GM19193 (cell line): ENCODE measurements around the gene CLVS2.

ENCODE experiments used
- POLR2A ChIP-seq: IDR thresholded peaks from 4 replicates; pipeline ENCODE4 v1.6.1; 2011; ENCODE audit not compliant: insufficient read depth, insufficient read length; ENCODE audit errors: extremely low read depth

The CLVS2 gene, protein sequence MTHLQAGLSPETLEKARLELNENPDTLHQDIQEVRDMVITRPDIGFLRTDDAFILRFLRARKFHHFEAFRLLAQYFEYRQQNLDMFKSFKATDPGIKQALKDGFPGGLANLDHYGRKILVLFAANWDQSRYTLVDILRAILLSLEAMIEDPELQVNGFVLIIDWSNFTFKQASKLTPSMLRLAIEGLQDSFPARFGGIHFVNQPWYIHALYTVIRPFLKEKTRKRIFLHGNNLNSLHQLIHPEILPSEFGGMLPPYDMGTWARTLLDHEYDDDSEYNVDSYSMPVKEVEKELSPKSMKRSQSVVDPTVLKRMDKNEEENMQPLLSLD

DNA sequence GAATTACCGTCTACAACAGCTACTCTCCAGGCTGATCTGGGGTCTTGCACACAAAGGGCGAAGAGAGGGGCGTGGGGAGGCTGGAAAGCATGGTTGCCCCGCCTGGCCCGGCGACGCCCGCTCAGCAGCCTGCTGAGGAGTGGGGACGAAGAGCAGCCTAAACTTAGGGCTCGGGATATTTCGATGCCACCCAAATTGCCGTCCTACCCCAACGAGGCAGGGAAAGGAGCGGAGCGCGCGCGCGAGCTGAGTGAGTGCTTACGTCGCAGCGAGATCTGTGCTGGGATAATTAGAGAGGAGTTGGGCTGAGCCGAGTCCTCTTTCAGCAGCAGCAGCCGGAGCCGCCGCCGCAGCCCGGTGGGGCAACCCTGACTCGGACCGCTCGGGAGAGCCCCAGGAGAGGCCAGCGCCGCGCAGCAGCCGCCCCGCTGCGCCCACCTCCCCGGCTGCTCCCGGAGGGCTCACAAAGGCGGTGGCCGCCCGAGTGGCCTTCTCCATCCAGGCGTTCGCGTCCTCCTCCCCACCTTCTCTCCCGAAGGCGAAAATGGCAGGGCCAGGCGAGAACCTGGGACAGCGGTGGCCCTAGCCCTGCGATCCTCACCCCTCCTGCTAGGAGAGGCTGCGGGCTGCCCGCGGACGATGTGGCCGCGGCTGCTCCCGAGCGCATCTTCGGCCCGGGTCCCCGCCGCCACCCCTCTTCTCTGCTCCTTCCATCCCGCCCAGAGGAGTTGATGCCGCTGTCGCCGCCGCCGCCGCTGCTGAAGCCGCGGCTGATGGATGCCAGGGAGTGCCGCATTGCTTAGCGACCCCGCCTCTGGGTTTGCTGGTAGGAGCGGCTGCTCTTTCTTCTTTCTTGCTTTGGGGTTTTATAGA, at the start of gene CLVS2:
TSS of gene CLVS2 (plus strand) at position 315 of the 873 bp plus-strand sequence. CDS start 1,543 bp downstream, outside the sequence.
- no peak for TF ChIP-seq POLR2A

DNA sequence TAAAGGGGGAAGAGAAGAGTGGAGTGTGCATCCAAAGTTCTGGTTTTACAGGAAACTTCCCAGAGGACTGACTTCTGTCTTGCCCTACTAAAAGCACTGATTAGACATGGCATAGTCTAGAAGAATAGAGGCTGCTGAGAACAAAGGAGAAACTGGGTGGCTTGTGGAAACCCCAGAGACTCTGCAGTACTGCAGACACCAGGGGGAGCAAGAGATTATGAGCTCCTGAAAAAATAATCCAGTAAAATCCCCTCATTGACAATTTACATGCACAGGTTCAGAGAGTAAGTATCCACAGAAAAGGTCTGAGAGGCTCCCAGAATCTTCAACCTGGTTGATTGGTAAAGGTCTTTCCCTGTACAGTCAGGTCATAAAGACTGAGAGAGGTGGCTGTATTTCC, 48.7 kb upstream of the CLVS2 start:
- TF ChIP-seq POLR2A: no peak

DNA sequence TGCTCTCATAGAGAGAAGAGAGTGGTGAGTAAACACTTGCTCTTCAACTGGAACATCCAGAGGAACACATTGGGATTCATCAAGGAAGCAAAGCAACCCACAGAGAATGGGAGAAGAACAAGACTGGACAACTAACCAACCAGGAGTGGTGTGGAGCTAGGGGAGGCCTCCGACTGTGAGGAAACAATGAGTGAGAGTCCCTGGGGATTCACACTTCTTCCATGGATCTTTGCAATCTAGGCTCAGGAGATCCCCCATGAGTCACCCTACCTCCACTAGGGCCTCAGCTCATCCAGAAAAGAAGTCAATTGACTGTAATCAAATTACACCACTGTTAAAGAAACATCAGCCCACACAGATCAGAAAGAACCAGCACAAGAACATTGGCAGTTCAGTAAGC, 42.3 kb upstream of the CLVS2 start:
- no peak for TF ChIP-seq POLR2A

DNA sequence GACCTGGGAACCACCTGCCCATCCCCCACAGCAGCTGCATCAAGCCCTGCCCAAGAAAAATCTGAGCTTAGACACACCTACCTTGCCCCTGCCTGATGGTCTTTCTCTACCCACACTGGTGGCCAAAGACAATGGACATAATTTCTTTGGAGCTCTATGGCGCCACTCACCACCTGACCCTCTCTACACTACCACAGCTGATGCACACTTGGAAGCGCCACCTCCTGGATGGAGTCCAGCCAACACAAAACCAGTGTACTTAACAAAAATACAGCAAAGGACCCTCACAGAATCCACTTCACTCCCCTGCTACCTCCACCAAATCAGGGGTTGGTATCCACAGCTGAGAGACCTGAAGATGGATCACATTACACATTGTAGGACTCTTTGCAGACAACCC, 39.7 kb upstream of the CLVS2 start:
- no peak for TF ChIP-seq POLR2A

DNA sequence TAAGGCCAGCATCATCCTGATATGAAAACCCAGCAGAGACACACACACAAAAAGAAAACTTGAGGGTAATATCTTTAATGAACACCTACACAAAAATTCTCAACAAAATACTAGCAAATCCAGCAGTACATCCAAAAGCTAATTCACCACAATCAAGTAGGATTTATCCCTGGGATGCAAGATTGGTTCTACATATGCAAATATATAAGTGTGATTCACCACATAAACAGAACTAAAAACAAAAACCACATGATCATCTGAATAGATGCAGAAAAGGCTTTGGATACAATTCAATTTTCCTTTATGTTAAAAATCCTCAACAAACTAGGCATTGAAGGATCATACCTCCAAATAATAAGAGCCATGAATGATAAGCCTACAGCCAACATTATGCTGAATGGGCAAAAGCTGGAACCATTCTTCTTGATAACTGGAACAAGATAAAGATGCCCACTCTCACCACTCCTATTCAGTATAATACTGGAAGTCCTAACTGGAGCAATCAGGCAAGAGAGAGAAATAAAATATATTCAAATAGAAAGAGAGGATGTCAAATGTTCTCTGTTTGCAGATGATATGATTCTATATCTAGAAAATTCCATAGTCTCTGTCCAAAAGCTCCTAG, 33.9 kb upstream of the CLVS2 start:
- TF ChIP-seq POLR2A: no peak

DNA sequence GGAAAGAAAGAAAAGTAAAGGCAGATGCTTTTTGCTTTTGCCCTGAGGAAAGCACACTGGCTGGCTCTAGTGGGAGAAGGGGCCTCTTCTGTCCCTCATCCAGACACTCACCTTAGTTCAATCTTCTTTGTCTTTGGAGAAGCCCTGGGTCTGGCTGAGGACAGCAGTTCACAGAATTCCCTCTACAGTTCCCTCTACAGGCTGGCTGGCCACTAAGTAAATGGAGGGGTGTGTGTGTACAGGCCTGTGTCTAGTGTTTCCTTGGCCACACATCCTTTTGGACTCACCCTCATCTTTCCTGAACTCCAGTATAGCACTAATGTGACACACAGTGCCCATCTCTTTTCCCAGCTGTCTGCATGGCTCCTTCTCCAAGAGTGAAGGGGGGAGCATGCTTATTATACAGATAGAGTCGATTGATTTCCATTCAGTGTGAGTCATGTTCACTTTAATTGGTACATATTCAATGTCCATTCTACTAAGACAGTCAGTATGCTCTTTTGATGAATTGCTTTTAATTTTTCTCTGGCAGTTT, 26.0 kb upstream of the CLVS2 start:
- no peak for TF ChIP-seq POLR2A

DNA sequence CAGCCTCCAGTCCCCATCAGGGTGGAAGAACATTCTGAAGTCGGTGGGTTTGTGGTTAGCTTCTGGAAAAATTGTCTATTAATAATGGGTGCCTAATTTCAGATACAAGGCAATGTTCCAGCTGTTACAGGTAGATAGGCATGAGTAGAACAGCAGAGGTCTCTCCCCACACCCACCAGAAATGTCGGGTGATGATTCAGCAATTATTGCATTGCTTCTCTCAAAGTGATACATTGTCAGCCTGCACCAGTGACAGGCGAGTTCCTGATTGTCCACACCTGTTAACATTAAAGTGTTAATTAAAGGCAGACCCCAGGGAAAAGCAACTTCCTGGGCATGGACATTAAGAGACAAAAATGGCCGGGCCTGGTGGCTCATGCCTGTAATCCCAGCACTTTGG, 18.9 kb upstream of the CLVS2 start:
- no peak for TF ChIP-seq POLR2A

DNA sequence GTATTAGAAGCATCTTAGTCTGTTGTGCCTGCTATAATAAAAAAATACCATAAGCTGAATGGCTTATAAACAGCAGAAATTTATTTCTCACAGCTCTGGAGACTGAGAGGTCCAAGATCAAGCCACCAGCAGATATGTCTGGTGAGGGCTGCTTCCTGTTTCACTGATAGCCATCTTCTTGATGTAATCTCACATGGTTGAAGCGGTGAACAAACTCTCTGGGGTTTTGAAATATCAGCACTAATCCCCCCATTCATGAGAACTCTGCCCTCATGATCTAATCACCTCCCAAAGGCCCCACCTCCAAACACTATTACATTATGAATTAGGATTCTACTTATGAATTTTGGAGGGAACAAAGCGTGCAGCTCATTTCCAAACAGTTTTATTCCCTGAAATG, 11.6 kb upstream of the CLVS2 start:
- no peak for TF ChIP-seq POLR2A

DNA sequence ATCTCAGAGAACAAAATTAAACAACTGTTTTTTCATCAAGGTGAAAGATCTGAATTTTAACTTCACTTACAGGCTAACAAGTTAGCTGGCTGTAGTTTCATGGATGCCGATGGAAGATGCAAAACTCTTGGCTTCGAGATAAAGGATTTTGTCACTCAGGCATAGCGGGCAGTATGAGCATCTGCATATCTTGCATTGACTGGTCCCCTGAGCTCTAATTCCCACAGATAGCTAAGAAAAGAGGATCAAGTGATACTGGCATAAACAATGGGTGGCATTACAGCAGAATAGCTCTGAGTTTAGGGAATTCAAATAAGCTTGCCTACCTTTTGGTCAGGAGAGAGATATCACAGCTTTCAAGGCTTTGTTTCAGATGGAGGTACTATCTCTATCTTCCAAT, 1.8 kb upstream of the CLVS2 start:
- TF ChIP-seq POLR2A: no peak

DNA sequence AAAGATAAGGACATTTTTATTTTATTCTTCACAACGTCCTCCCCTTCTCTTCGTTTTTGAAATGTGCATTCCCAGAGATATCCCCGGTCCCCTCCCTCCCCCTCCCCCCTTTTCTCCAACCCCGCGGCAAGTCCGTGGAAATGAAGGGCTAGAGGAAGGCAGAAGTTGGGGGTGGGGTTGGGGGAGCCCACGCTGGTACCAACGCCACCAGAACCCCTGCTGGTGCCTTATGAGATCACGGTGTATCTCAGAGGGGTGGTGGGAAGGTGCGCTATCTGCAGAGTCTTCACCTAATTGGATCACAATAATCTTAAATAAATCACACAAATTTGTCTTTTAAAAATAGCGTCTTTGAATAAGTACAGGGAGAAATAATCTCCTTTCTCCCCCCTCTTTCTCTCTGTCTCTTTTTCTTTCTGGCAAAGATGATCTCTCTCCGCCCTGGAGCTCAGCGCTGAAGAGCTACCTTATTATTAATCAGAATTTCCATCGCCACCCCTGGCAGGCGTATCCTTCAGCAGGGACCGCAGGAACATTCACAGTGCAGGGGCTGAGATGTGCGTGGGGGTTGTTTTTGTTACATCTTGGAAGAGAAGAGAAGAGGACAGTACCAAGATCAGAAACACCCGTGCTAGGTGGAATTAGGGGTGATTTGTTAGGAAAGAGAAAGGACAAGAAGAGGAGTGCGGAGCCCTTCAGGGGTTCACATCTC, 915 bp downstream of the CLVS2 start:
- no peak for TF ChIP-seq POLR2A

DNA sequence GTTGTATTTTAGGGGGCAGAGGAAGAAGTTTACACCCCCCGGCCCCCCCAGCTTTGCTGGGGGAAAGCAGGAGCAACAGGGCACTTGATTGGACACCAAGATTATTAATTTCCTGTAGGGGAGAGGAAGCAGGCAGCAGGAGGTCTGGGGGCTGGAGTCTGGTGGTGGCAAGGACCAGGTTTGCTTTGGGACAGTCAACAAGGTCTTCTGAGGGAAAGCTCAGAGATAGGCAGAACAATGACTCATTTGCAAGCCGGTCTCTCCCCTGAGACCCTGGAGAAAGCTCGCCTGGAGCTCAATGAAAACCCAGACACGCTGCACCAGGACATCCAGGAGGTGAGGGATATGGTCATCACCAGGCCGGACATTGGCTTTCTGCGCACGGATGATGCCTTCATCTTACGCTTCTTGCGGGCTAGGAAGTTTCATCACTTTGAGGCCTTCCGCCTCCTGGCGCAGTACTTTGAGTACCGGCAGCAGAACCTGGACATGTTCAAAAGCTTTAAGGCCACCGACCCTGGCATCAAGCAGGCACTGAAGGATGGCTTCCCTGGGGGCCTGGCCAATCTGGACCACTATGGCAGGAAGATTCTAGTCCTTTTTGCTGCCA, 1.6 kb downstream of the CLVS2 start:
- no peak for TF ChIP-seq POLR2A

DNA sequence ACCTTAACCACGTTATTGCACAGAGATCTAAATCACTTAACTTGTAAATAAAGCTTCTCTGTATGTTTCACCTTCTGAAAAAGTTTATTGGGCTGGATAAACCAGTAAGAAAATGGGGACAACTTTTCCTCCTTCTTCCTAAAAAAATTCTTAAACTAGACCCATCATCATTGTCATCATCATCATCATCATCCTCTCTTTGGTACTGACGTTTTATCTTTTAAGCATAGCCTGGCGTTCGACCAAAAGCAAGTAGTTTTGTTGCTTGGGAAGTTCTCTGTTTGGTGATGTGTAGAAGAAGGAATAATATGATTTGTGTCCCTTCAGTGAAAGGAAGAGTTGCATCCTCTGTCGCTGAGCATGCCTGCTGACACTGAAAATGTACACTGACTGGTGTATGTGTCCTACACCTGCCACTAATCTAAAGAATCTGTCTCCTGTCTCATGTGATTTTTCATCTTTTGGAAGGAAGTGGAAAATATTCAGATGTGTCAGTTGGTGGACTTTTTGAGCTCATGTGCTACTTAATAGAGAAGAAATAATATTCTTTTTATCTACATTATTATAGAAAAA, 2.5 kb downstream of the CLVS2 start:
- no peak for TF ChIP-seq POLR2A

DNA sequence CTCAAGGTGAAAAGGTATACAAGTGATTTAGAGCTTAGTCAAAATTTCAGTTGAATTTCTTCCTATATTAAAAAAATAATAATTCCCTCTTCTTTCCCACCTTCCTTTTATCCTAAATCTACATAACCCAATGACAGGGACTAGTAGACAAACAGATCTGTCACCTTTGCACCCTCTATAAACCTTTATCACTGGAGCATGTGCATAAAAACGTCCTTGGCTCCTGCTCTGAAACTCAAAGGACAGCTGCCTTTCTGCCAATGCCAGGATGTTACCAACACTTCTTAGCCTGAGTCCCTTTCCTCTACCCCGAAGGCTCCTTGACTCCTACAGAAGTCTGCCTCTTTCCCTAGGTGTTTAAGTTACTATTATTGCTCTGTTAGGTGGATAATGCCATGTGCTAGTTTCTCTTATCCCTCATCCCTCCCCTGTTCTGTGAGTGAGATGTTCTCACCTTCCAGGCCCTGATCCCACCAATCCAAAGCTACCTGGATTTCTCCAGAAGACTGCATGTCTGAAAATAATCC, 4.3 kb downstream of the CLVS2 start:
- TF ChIP-seq POLR2A: no peak

DNA sequence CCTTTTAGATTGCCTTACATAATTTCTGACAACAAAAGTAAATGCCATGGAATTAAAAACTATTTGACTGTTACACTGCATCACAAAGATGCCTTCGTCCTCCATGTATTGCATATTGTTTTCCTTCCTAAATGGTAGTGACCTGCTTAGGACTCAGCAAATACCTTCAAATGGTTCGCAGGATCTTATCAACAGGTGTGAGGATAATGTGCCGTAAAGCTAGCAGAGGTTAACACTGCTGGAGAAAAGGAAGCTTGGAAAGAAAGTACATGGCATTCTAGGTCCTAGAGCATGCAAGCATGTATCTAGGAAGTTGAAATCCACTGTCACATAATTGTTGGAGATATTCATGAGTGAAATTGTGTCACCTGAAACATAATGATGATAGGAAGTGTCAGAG, 5.5 kb downstream of the CLVS2 start:
- no peak for TF ChIP-seq POLR2A
